OCI-M2 (cell line): ENCODE measurements around the gene PRR36.
"Not testable (repeated sequence)": the region's sequence is repeated elsewhere in the genome, so short reads cannot be mapped to it uniquely, and the experiment has no call there.

Source experiments
- DNase-seq: peaks from one replicate; lab custom pipeline; 2025; ENCODE audit not compliant: unreplicated experiment; lab: John Stamatoyannopoulos, UW

Gene PRR36

GRCh38 chr19:7874076-7874896, at the start of gene PRR36:
Gene PRR36 (minus strand): TSS chr19:7874390. CDS start chr19:7873689, 701 bp downstream.
- no peak for DNase-seq

GRCh38 chr19:7923295-7924191, 49.4 kb upstream of the PRR36 start:
- no peak for DNase-seq

GRCh38 chr19:7922836-7923195, 48.6 kb upstream of the PRR36 start:
- no peak for DNase-seq

GRCh38 chr19:7921967-7922835, 48.0 kb upstream of the PRR36 start:
- no peak for DNase-seq

- no peak for DNase-seq
Observed at GRCh38 chr19:7921302-7921966, 47.2 kb upstream of the PRR36 start.

- peak; percentile 91 for DNase-seq
Observed at GRCh38 chr19:7920519-7921301, 46.5 kb upstream of the PRR36 start.

GRCh38 chr19:7919610-7920518, 45.7 kb upstream of the PRR36 start, which contains the start of gene SNAPC2:
Gene SNAPC2 (plus strand): TSS chr19:7920338. CDS start chr19:7920367, 29 bp downstream.
- no peak for DNase-seq

- DNase-seq: no peak
Observed at GRCh38 chr19:7918615-7919421, 44.6 kb upstream of the PRR36 start.

GRCh38 chr19:7918062-7918614, 43.9 kb upstream of the PRR36 start:
- not testable (repeated sequence) for DNase-seq

- DNase-seq: no peak
Observed at GRCh38 chr19:7917267-7918061, 43.3 kb upstream of the PRR36 start.

- DNase-seq: no peak
Observed at GRCh38 chr19:7916955-7917266, 42.7 kb upstream of the PRR36 start.

- DNase-seq: no peak
Observed at GRCh38 chr19:7916103-7916954, 42.1 kb upstream of the PRR36 start.

- no peak for DNase-seq
Observed at GRCh38 chr19:7915250-7916102, 41.3 kb upstream of the PRR36 start.

GRCh38 chr19:7914598-7915045, 40.4 kb upstream of the PRR36 start, which contains the start of gene TGFBR3L:
Gene TGFBR3L (plus strand): TSS chr19:7914830.
- DNase-seq: no peak

GRCh38 chr19:7914099-7914498, 39.9 kb upstream of the PRR36 start:
- no peak for DNase-seq
